DOHH2 (cell line): ENCODE data around the gene LMTK2.

Experiments used
- CTCF ChIP-seq: fragments of 200-600 bp; sonication (generic); IDR thresholded peaks from one replicate; pipeline ENCODE4 v1.5.1; 2014; ENCODE audit warnings: antibody characterized with exemption, mild to moderate bottlenecking, low read depth, low read length; ENCODE audit not compliant: poor library complexity, severe bottlenecking
- EZH2phosphoT487 ChIP-seq: fragments of 200-600 bp; sonication (generic); IDR thresholded peaks from 2 replicates; pipeline ENCODE4 v1.6.1; 2017; ENCODE audit warnings: borderline replicate concordance, mild to moderate bottlenecking, antibody characterized with exemption, low read length, moderate library complexity, mixed read lengths

DNA sequence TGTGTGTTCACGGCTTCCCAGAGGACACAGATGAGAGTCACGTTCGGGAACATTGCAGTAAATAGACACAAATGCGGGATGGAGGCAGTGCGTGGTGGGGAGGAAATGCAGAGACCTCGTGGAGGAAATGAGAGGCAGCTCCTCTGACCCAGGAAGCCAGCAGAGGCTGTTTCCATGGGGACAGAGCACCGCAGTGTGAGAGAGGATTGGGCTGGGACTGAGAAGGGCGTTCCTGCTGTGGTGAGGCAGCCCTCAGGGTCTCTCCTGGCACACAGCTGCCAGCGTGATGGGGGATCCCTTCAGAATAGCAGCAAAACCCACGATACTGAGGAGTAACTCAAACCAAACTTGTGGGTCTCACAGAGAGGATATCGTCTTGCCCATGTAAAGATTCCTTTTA lies 82.9 kb downstream of the LMTK2 start:
- TF ChIP-seq CTCF, result no peak
- no peak for TF ChIP-seq EZH2phosphoT487
